Neutrophil (primary cell): ENCODE measurements around the gene CAPRIN2.

Source experiments
- H3K27ac ChIP-seq: fragments of 200-600 bp; sonication (generic); 2 replicates; pipeline ENCODE4 v1.5.1; 2016; ENCODE audit warnings: mild to moderate bottlenecking, moderate library complexity
- H3K27me3 ChIP-seq: fragments of 200-600 bp; sonication (generic); 2 replicates; pipeline ENCODE4 v1.6.0; 2016; ENCODE audit warnings: mild to moderate bottlenecking
- H3K36me3 ChIP-seq: fragments of 200-600 bp; sonication (generic); 2 replicates; pipeline ENCODE4 v1.5.1; 2017
- H3K4me1 ChIP-seq, 2 experiments: fragments of 200-600 bp in 1 of 2; sonication (generic) in 1 of 2; 1 replicate in 1 of 2; 2 replicates in 1 of 2; pipeline versions ENCODE4 v1.5.1 to v1.6.1; 2013 to 2016; ENCODE audit warnings: low read depth in 1 of 2, low read length in 1 of 2, mild to moderate bottlenecking in 1 of 2, moderate library complexity in 1 of 2; ENCODE audit not compliant: control insufficient read depth in 1 of 2, insufficient read depth in 1 of 2
- H3K4me3 ChIP-seq, 2 experiments: fragments of 200-600 bp in 1 of 2; sonication (generic) in 1 of 2; 1 replicate in 1 of 2; 2 replicates in 1 of 2; pipeline ENCODE4 v1.5.1; 2013 to 2016; ENCODE audit warnings: low read depth in 1 of 2, low read length in 1 of 2, mild to moderate bottlenecking in 1 of 2, moderate library complexity in 1 of 2
- H3K9me3 ChIP-seq: fragments of 200-600 bp; sonication (generic); 2 replicates; pipeline ENCODE4 v1.5.1; 2016
- CTCF ChIP-seq: fragments of 200-600 bp; sonication (generic); IDR thresholded peaks from 2 replicates; pipeline ENCODE4 v1.5.1; 2016; ENCODE audit warnings: antibody characterized with exemption

The CAPRIN2 gene

GRCh38 chr12:30700216-30700900 is 54.4 kb downstream of the CAPRIN2 start:
- no peaks in the 10 kb centered on the region for H3K9me3 ChIP-seq
- no peak overlapping the region for H3K27ac ChIP-seq
- H3K27me3 ChIP-seq, result peaks cover 5% of the 10 kb centered on the region

GRCh38 chr12:30698346-30698745 is 56.4 kb downstream of the CAPRIN2 start:
- peaks cover 5% of the 10 kb centered on the region for H3K27me3 ChIP-seq
- H3K4me1 ChIP-seq, result peaks cover 24 to 25% of the 10 kb centered on the region in 2 experiments
- no peaks in the 10 kb centered on the region for H3K36me3 ChIP-seq
- H3K9me3 ChIP-seq, result no peaks in the 10 kb centered on the region
- H3K27ac ChIP-seq, result no peak overlapping the region
- no peak for TF ChIP-seq CTCF
- H3K4me3 ChIP-seq, result no peak overlapping the region

More at GRCh38 chr12:30700216-30700900, 54.4 kb downstream of the CAPRIN2 start:
- TF ChIP-seq CTCF, result no peak
- no peaks in the 10 kb centered on the region for H3K36me3 ChIP-seq
- H3K4me3 ChIP-seq, result no peak overlapping the region
- H3K4me1 ChIP-seq, result peaks cover 5 to 6% of the 10 kb centered on the region in 2 experiments

- H3K36me3 ChIP-seq, result no peaks in the 10 kb centered on the region
- TF ChIP-seq CTCF, result no peak
Observed at GRCh38 chr12:30696943-30697342, 57.8 kb downstream of the CAPRIN2 start.

GRCh38 chr12:30696486-30696885 is 58.3 kb downstream of the CAPRIN2 start:
- Histone ChIP-seq H3K27ac (no peak overlapping the region), H3K4me1 (peaks cover 41 to 44% of the 10 kb centered on the region in 2 experiments), H3K27me3 (peaks cover 5% of the 10 kb centered on the region), H3K9me3 (no peaks in the 10 kb centered on the region), H3K36me3 (no peaks in the 10 kb centered on the region), H3K4me3 (peak overlapping the region; percentile 88 to 97)
- no peak for TF ChIP-seq CTCF

More at GRCh38 chr12:30696943-30697342, 57.8 kb downstream of the CAPRIN2 start:
- H3K4me1 ChIP-seq, result peaks cover 38 to 39% of the 10 kb centered on the region in 2 experiments
- no peak overlapping the region for H3K4me3 ChIP-seq
- H3K27me3 ChIP-seq, result peaks cover 5% of the 10 kb centered on the region
- no peak overlapping the region for H3K27ac ChIP-seq
- no peaks in the 10 kb centered on the region for H3K9me3 ChIP-seq

- H3K27me3 ChIP-seq, result peaks cover 5% of the 10 kb centered on the region
- peak overlapping the region; percentile 88 to 97 for H3K4me3 ChIP-seq
- H3K27ac ChIP-seq, result peak overlapping the region; percentile 77
- H3K9me3 ChIP-seq, result no peaks in the 10 kb centered on the region
- TF ChIP-seq CTCF, result no peak
- peaks cover 41 to 45% of the 10 kb centered on the region in 2 experiments for H3K4me1 ChIP-seq
- no peaks in the 10 kb centered on the region for H3K36me3 ChIP-seq
Observed at GRCh38 chr12:30696103-30696408, 58.7 kb downstream of the CAPRIN2 start.
